CD4-positive, alpha-beta T cell (primary cell): ENCODE data around the gene MUL1. TPM values are rescaled to one million over a fixed set of nuclear protein-coding genes. Genes with fewer than 3 reads are reported as not detected.

Experiments used
- ATAC-seq: fragments of 200-7000 bp; cut with Tn5 transposase; one replicate; pipeline ENCODE4 v1.10.0; 2022; ENCODE audit warnings: mild to moderate bottlenecking; ENCODE audit not compliant: poor library complexity
- CTCF ChIA-PET: fragments of 350-600 bp; sonication (Branson Sonifier 250); formaldehyde crosslinking; loops from one replicate; lab custom pipeline; 2021; ENCODE audit warnings: antibody characterized with exemption, inconsistent platforms; lab: Charles Lee
- POLR2A ChIA-PET: fragments of 350-600 bp; sonication (Branson Sonifier 250); formaldehyde crosslinking; loops from one replicate; lab custom pipeline; 2021; ENCODE audit warnings: antibody characterized with exemption, inconsistent platforms; lab: Charles Lee
- DNase-seq, 14 experiments: peaks; one replicate each; pipeline ENCODE4 v3.0.0-alpha.2; 2013 to 2020; ENCODE audit warnings: mixed read lengths in 2 of 14
- H3K27ac ChIP-seq, 2 donors: one replicate each; pipeline versions ENCODE4 v1.5.1 to v1.7.0; 2013; ENCODE audit warnings: low read length in 2 of 2, low read depth in 1 of 2, mild to moderate bottlenecking in 1 of 2
- H3K27me3 ChIP-seq, 2 experiments: 1 replicate in 1 of 2; 2 replicates in 1 of 2; pipeline versions ENCODE4 v1.6.1 to v1.7.0; 2013; ENCODE audit warnings: low read length in 2 of 2, control low read depth in 1 of 2, mild to moderate bottlenecking in 1 of 2, moderate library complexity in 1 of 2; ENCODE audit not compliant: insufficient read depth in 2 of 2, control insufficient read depth in 1 of 2
- H3K36me3 ChIP-seq: one replicate; pipeline ENCODE4 v1.6.1; 2013; ENCODE audit warnings: low read length, control low read depth; ENCODE audit not compliant: insufficient read depth
- H3K4me1 ChIP-seq: one replicate; pipeline ENCODE4 v1.6.1; 2013; ENCODE audit warnings: low read length, control low read depth; ENCODE audit not compliant: insufficient read depth
- H3K4me3 ChIP-seq: one replicate; pipeline ENCODE4 v1.5.1; 2013; ENCODE audit warnings: mild to moderate bottlenecking, low read length, moderate library complexity
- H3K9me3 ChIP-seq, 2 experiments: 1 replicate in 1 of 2; 2 replicates in 1 of 2; pipeline versions ENCODE4 v1.6.1 to v1.7.0; 2013; ENCODE audit warnings: low read length in 2 of 2, mild to moderate bottlenecking in 2 of 2, control low read depth in 1 of 2, moderate library complexity in 1 of 2; ENCODE audit not compliant: control insufficient read depth in 1 of 2, insufficient read depth in 1 of 2
- H3K27ac Mint-ChIP-seq: one replicate; pipeline ENCODE4 v1.8.0; 2020; ENCODE audit warnings: mixed read lengths
- H3K27me3 Mint-ChIP-seq: one replicate; pipeline ENCODE4 v1.8.0; 2021; ENCODE audit warnings: mixed read lengths
- H3K36me3 Mint-ChIP-seq: one replicate; pipeline ENCODE4 v1.8.0; 2021; ENCODE audit warnings: low read depth, mixed read lengths
- H3K4me1 Mint-ChIP-seq: one replicate; pipeline ENCODE4 v1.8.0; 2021; ENCODE audit warnings: low read depth, mixed read lengths
- H3K4me3 Mint-ChIP-seq: one replicate; pipeline ENCODE4 v1.8.0; 2020; ENCODE audit warnings: mild to moderate bottlenecking, mixed read lengths
- H3K9me3 Mint-ChIP-seq: one replicate; pipeline ENCODE4 v1.8.0; 2020; ENCODE audit warnings: mixed read lengths
- intact Hi-C, 2 experiments: fragments of 100-400 bp; cut with DNase I in 1 of 2; cut with micrococcal nuclease in 1 of 2; formaldehyde crosslinking; loops; one replicate each; pipeline versions ENCODE4 v1.15.1 to v1.9.0; 2023 to 2025; cut with DNase I, micrococcal nuclease
- total RNA-seq, 174 experiments: library from RNA in 2 of 174; stranded (reverse) in 2 of 174; gene quantifications; one replicate each; pipeline ENCODE4 v1.2.3 and lab custom pipeline; 2021 to 2026
- TF ChIP-seq, protein P1 (sequence below): fragments of 200-600 bp; IDR thresholded peaks from one replicate; pipeline ENCODE4 v1.8.0; 2022; ENCODE audit warnings: antibody characterized with exemption, mild to moderate bottlenecking

MUL1 gene
- total RNA-seq, 2 experiments from 2014 or later = 17.2 to 17.6 TPM

DNA sequence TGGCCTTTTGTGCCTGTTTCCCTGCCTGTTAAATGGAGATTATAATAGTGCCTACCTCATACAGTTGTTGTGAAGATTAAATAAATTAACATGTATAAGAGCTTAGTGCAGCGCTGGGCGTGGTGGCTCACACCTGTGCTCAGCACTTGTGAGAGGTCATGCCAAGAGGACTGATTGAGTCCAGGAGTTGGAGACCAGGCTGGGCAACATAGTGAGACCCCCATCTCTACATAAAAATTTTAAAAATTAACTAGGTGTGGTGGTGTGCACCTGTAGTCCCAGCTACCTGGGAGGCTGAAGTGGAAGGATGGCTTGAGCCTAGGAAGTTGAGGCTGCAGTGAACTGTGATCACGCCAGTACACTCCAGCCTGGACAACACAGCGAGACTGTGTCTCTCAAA, 34.1 kb downstream of the MUL1 start:
- ATAC-seq = no peak
- peaks cover 50 to 52% of the 10 kb centered on the region in 2 experiments for H3K27me3 ChIP-seq

DNA sequence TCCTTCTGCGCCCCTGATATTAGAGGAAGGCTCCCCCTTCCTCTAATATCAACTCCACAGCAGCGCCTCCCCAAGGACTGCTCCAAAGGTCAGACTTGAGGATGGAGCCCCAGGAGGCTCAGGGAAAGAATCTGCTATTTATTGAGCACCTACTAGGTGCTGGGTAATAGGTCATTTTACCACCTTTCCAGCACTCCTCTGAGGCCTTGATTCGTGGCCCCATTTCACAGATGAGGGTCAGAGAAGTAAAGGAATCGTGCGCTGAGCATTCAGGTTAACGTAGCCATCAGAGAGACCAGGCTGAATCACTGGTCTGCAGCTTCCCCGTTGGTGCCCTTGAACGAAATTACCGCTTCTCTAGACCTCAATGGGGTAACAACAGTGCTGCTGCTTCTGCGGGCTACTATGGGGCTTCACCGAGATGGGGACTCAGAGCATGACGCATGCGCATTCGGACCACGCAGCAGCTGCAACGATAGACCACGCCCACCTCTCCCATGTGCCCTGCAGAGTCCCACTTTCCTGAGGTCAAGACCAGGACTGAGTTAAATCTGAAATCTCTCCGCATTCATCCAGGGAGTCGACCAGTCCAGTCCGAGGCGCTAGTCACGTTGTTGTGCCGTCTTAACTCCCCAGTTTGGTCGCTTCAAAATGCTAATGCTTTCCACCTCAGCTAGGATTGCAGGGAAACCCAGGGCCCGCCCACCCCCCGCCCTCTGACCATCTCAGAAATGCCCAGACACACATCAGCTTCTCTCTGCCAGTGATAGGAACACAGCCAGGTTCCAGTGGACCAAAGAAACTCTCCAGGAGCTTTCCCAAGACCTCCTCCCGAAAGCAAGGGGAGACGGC, 34.9 kb downstream of the MUL1 start:
- Histone ChIP-seq H3K9me3 (peaks cover 0 to 8% of the 10 kb centered on the region in 2 experiments), H3K4me3 (no peak overlapping the region), H3K4me1 (peaks cover 9% of the 10 kb centered on the region), H3K36me3 (no peaks in the 10 kb centered on the region), H3K27ac (no peak overlapping the region), H3K27me3 (peaks cover 46 to 49% of the 10 kb centered on the region in 2 experiments)
- H3K4me1 Mint-ChIP-seq = no peaks in the 10 kb centered on the region
- peaks cover 88% of the 10 kb centered on the region for H3K27me3 Mint-ChIP-seq
- ATAC-seq (no peak), DNase-seq (peak in 3 of 14 experiments; percentile 16 to 42 (median 26))
- intact Hi-C loops = no loop called here
- no peaks in the 10 kb centered on the region for H3K9me3 Mint-ChIP-seq
- TF ChIP-seq, protein P1, sequence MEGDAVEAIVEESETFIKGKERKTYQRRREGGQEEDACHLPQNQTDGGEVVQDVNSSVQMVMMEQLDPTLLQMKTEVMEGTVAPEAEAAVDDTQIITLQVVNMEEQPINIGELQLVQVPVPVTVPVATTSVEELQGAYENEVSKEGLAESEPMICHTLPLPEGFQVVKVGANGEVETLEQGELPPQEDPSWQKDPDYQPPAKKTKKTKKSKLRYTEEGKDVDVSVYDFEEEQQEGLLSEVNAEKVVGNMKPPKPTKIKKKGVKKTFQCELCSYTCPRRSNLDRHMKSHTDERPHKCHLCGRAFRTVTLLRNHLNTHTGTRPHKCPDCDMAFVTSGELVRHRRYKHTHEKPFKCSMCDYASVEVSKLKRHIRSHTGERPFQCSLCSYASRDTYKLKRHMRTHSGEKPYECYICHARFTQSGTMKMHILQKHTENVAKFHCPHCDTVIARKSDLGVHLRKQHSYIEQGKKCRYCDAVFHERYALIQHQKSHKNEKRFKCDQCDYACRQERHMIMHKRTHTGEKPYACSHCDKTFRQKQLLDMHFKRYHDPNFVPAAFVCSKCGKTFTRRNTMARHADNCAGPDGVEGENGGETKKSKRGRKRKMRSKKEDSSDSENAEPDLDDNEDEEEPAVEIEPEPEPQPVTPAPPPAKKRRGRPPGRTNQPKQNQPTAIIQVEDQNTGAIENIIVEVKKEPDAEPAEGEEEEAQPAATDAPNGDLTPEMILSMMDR = no peak
- ChIA-PET CTCF (no interaction called here), POLR2A (no interaction called here)
- no peak overlapping the region for H3K27ac Mint-ChIP-seq
- no peak overlapping the region for H3K4me3 Mint-ChIP-seq
- H3K36me3 Mint-ChIP-seq = no peaks in the 10 kb centered on the region

More for the DNA sequence above, 34.1 kb downstream of the MUL1 start:
- DNase-seq = no peak
- Mint-ChIP-seq H3K27ac (no peak overlapping the region), H3K27me3 (peaks cover 94% of the 10 kb centered on the region), H3K36me3 (no peaks in the 10 kb centered on the region), H3K4me1 (no peaks in the 10 kb centered on the region), H3K4me3 (no peak overlapping the region), H3K9me3 (no peaks in the 10 kb centered on the region)
- intact Hi-C loops = no loop called here
- ChIA-PET POLR2A (no interaction called here), CTCF (no interaction called here)
- Histone ChIP-seq H3K4me1 (peaks cover 9% of the 10 kb centered on the region), H3K36me3 (no peaks in the 10 kb centered on the region), H3K4me3 (no peak overlapping the region), H3K9me3 (peaks cover 0 to 8% of the 10 kb centered on the region in 2 experiments), H3K27ac (no peak overlapping the region)
- TF ChIP-seq, protein P1 = no peak

DNA sequence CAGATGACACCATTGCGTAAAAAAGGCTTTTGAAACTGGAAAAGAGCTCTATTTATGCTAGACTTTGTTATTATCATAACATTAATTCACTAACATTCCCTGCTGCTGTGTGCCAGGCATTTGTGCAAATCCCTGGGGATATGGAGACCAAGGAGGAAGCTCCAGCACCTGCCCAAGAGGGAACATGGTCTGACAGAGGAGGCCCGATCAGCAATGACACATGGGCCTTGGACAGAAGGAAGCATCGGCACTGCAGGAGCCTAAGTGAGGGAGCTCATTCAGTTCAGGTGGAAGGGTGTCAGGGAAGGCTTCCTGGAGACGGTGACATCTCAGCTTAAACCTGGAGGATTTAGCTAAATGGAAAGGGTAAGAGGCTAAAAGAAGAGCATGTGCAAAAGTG, 35.8 kb downstream of the MUL1 start:
- intact Hi-C loops = no loop called here
- Histone ChIP-seq H3K4me3 (no peak overlapping the region), H3K36me3 (no peaks in the 10 kb centered on the region), H3K27me3 (peaks cover 41 to 46% of the 10 kb centered on the region in 2 experiments), H3K27ac (no peak overlapping the region), H3K9me3 (peaks cover 0 to 8% of the 10 kb centered on the region in 2 experiments), H3K4me1 (peaks cover 9% of the 10 kb centered on the region)
- TF ChIP-seq, protein P1 = no peak
- ATAC-seq (no peak), DNase-seq (no peak)
- no peak overlapping the region for H3K4me3 Mint-ChIP-seq
- CTCF ChIA-PET = no interaction called here
- H3K36me3 Mint-ChIP-seq = no peaks in the 10 kb centered on the region
- POLR2A ChIA-PET = no interaction called here
- H3K27me3 Mint-ChIP-seq = peaks cover 88% of the 10 kb centered on the region
- no peak overlapping the region for H3K27ac Mint-ChIP-seq
- no peaks in the 10 kb centered on the region for H3K9me3 Mint-ChIP-seq
- H3K4me1 Mint-ChIP-seq = no peaks in the 10 kb centered on the region
